Left ventricle myocardium inferior (tissue), 1 donor: Measurements from ENCODE around the gene PLCD1. TPM values are rescaled to one million over a fixed set of nuclear protein-coding genes. Genes with fewer than 3 reads are reported as not detected.
A peak's percentile ranks its signal among the peaks of the same experiment; 100 is the strongest.

ENCODE experiments used
- DNase-seq: peaks from one replicate; pipeline ENCODE4 v3.0.0-alpha.2; 2020
- H3K27ac ChIP-seq: fragments of 200-600 bp; replicated peaks from 2 replicates; pipeline ENCODE4 v1.8.0; 2021
- H3K27me3 ChIP-seq: fragments of 200-600 bp; 2 replicates; pipeline ENCODE4 v1.8.0; 2021; ENCODE audit warnings: low read depth
- H3K36me3 ChIP-seq: fragments of 200-600 bp; 2 replicates; pipeline ENCODE4 v1.8.0; 2021
- H3K4me1 ChIP-seq: fragments of 200-600 bp; 2 replicates; pipeline ENCODE4 v1.8.0; 2021
- H3K4me3 ChIP-seq: fragments of 200-600 bp; 2 replicates; pipeline ENCODE4 v1.8.0; 2021; ENCODE audit warnings: mild to moderate bottlenecking, moderate library complexity
- H3K9me3 ChIP-seq: fragments of 200-600 bp; replicated peaks from 2 replicates; pipeline ENCODE4 v1.8.0; 2021
- intact Hi-C: fragments of 100-400 bp; cut with micrococcal nuclease; formaldehyde crosslinking; loops from one replicate; pipeline ENCODE4 v1.11.0; 2022
- total RNA-seq: library from RNA; stranded (reverse); fragmentation: NEBNext Ultra II Directional; extraction: Animal tissue kit (Norgen Biotek cat#: 25700); gene quantifications from one replicate; pipeline ENCODE4 v1.2.1, GENCODE V29; 2021
- TF ChIP-seq, protein P1 (sequence below): fragments of 200-600 bp; IDR thresholded peaks from 2 replicates; pipeline ENCODE4 v1.8.0; 2021; ENCODE audit warnings: antibody characterized with exemption, mild to moderate bottlenecking, borderline replicate concordance
- donor health status: DM: no; HTN: yes; CAD: no; lungs with severe emphysema.

Gene PLCD1
- total RNA-seq, 1 donor from 2014 or later = 10.3 TPM

DNA sequence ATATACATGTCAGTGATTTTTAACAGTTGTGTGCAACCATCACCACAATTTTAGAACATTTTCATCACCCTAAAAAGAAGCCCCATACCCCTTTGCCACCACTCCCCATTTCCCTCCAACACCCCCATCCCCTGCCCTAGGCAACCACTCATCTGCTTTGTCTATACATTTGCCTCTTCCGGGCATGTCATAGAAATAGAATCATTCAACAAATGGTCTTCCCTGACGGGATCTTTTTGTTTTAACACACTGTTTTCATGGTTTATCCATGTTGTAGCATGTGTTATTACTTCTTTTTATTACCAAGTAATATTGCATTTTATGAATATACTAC is 34.8 kb downstream of the PLCD1 start:
- Histone ChIP-seq H3K4me3 (peak overlapping the region; percentile 66), H3K27me3 (no peaks in the 10 kb centered on the region), H3K36me3 (no peaks in the 10 kb centered on the region), H3K27ac (peak overlapping the region; percentile 78), H3K4me1 (peaks cover 38% of the 10 kb centered on the region), H3K9me3 (no peaks in the 10 kb centered on the region)
- TF ChIP-seq, protein P1, sequence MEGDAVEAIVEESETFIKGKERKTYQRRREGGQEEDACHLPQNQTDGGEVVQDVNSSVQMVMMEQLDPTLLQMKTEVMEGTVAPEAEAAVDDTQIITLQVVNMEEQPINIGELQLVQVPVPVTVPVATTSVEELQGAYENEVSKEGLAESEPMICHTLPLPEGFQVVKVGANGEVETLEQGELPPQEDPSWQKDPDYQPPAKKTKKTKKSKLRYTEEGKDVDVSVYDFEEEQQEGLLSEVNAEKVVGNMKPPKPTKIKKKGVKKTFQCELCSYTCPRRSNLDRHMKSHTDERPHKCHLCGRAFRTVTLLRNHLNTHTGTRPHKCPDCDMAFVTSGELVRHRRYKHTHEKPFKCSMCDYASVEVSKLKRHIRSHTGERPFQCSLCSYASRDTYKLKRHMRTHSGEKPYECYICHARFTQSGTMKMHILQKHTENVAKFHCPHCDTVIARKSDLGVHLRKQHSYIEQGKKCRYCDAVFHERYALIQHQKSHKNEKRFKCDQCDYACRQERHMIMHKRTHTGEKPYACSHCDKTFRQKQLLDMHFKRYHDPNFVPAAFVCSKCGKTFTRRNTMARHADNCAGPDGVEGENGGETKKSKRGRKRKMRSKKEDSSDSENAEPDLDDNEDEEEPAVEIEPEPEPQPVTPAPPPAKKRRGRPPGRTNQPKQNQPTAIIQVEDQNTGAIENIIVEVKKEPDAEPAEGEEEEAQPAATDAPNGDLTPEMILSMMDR = no peak
- DNase-seq = no peak
- intact Hi-C loops = no loop called here

GRCh38 chr3:37993820-37994638 is 35.4 kb downstream of the PLCD1 start:
- H3K4me3 ChIP-seq = peak overlapping the region; percentile 66
- H3K27ac ChIP-seq = peak overlapping the region; percentile 78
- DNase-seq = peak; percentile 79
- peaks cover 33% of the 10 kb centered on the region for H3K4me1 ChIP-seq
- H3K27me3 ChIP-seq = no peaks in the 10 kb centered on the region
- intact Hi-C loops = no loop called here
- TF ChIP-seq, protein P1 = no peak
- no peaks in the 10 kb centered on the region for H3K9me3 ChIP-seq
- no peaks in the 10 kb centered on the region for H3K36me3 ChIP-seq

- Histone ChIP-seq H3K27ac (peak overlapping the region; percentile 78), H3K4me3 (peak overlapping the region; percentile 66), H3K9me3 (no peaks in the 10 kb centered on the region), H3K27me3 (no peaks in the 10 kb centered on the region), H3K4me1 (peaks cover 29% of the 10 kb centered on the region), H3K36me3 (no peaks in the 10 kb centered on the region)
- intact Hi-C loops = no loop called here
- TF ChIP-seq, protein P1 = no peak
- no peak for DNase-seq
Measured at GRCh38 chr3:37993460-37993819, 36.0 kb downstream of the PLCD1 start.

GRCh38 chr3:37993067-37993455 is 36.4 kb downstream of the PLCD1 start:
- intact Hi-C loops = no loop called here
- Histone ChIP-seq H3K4me1 (peaks cover 26% of the 10 kb centered on the region), H3K36me3 (no peaks in the 10 kb centered on the region), H3K27me3 (no peaks in the 10 kb centered on the region), H3K27ac (peak overlapping the region; percentile 78), H3K4me3 (no peak overlapping the region), H3K9me3 (no peaks in the 10 kb centered on the region)
- TF ChIP-seq, protein P1 = no peak
- no peak for DNase-seq

DNA sequence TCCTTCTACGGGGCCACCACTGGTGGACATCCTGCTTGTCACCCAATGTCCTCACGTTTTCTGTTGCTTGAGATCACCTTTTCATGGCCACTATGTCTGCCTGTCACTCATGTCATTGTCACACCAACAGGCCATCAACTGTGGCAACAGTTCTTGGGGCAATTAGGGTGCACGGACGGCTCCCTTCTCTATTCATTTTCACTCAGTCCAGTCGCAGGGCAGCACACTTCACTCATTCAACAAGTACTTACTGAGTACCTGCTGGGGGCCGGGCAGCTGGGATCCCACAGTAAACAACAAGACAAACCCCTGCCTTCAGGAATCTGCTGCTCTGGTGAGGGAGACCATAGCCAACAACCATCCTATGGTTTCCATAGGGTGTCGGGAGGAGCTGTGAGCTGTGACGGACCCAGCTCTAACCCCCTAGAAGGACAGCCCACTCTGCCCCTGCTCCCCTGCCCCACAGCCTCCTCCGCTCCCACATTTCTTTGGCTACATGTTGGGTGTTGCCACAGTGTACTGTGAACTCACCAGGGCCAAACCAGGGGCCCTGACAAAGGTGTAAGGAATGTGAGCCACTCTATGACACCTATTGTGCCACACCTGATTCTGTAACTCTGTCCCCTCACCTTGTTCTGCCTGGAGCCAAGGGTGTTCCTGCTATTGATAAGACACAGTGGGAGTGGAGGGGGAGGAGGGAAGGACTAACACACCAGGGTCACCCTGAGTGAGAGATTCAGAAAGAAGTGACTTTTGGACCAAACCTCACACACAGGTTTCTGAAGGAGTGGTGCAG is 37.0 kb downstream of the PLCD1 start:
- intact Hi-C loops = no loop called here
- no peak overlapping the region for H3K27ac ChIP-seq

More for the DNA sequence above, 37.0 kb downstream of the PLCD1 start:
- Histone ChIP-seq H3K36me3 (no peaks in the 10 kb centered on the region), H3K27me3 (no peaks in the 10 kb centered on the region), H3K9me3 (no peaks in the 10 kb centered on the region), H3K4me1 (peaks cover 21% of the 10 kb centered on the region), H3K4me3 (no peak overlapping the region)
- TF ChIP-seq, protein P1 = no peak
- DNase-seq = no peak
